K562 (cell line): ENCODE results near the gene KHDRBS2. TPM values are rescaled to one million over a fixed set of nuclear protein-coding genes. Genes with fewer than 3 reads are reported as not detected.

Source experiments
- ATAC-seq: fragments of 200-7000 bp; cut with Tn5 transposase; 3 replicates; pipeline ENCODE4 v1.9.1; 2020; ENCODE audit warnings: moderate library complexity
- BruUV-seq: library from RNA; stranded (reverse); fragments of 400-500 nt; replicated peaks from 2 replicates; lab custom pipeline; 2021; lab: Mats Ljungman, UMichigan
- CTCF ChIA-PET: fragments of 300-600 bp; formaldehyde crosslinking; extraction: SDS; loops from one replicate; lab custom pipeline; 2021; ENCODE audit warnings: low intra/inter-chr PET ratio; lab: Yijun Ruan, JAX
- POLR2A ChIA-PET: fragments of 300-600, 350-650 bp; sonication (Branson Sonifier 250); formaldehyde crosslinking; extraction: SDS; loops from one replicate; lab custom pipeline; 2021; ENCODE audit warnings: antibody characterized with exemption, inconsistent platforms; lab: Yijun Ruan, JAX
- DNase-seq, 4 experiments: peaks; one replicate each; pipeline versions ENCODE4 v3.0.0 to v3.0.0-alpha.2; 2011 to 2018; ENCODE audit warnings: low spot score in 3 of 4, mixed read lengths in 3 of 4; ENCODE audit errors: extremely low read depth in 1 of 4
- FAIRE-seq: peaks from 2 replicates; lab custom pipeline; 2011; peaks lifted over from hg19 to GRCh38; lab: Jason Lieb, UNC
- H2AFZ ChIP-seq: 2 replicates; pipeline ENCODE4 v1.6.0; 2011; ENCODE audit warnings: low read depth, low read length, control low read depth, inconsistent platforms
- H3K27ac ChIP-seq: fragments of 200-600 bp; 3 replicates; pipeline ENCODE4 v1.8.0; 2011; ENCODE audit warnings: low read depth, mild to moderate bottlenecking, control low read depth, inconsistent platforms, low read length, moderate library complexity, mixed read lengths; ENCODE audit errors: extremely low read depth
- H3K27me3 ChIP-seq, 2 experiments: fragments of 300-600 bp in 1 of 2; 2 replicates in 1 of 2; 3 replicates in 1 of 2; pipeline versions ENCODE4 v1.6.0 to v1.8.0; 2011; ENCODE audit warnings: inconsistent platforms in 2 of 2, low read length in 2 of 2, mild to moderate bottlenecking in 1 of 2, mixed read lengths in 1 of 2, moderate library complexity in 1 of 2; ENCODE audit not compliant: control insufficient read depth in 2 of 2, insufficient read depth in 2 of 2
- H3K36me3 ChIP-seq: fragments of 300-600 bp; 3 replicates; pipeline ENCODE4 v1.8.0; 2011; ENCODE audit warnings: mild to moderate bottlenecking, low read length, inconsistent platforms; ENCODE audit not compliant: control insufficient read depth, insufficient read depth
- H3K4me1 ChIP-seq, 2 experiments: fragments of 200-600 bp in 1 of 2; replicated peaks in 1 of 2; 2 replicates in 1 of 2; 3 replicates in 1 of 2; pipeline versions ENCODE4 v1.5.1 to v1.8.0; 2011; ENCODE audit warnings: inconsistent platforms in 2 of 2, low read length in 2 of 2, mild to moderate bottlenecking in 1 of 2, mixed read lengths in 1 of 2, moderate library complexity in 1 of 2; ENCODE audit not compliant: control insufficient read depth in 2 of 2, insufficient read depth in 2 of 2
- H3K4me2 ChIP-seq: 2 replicates; pipeline ENCODE4 v1.6.1; 2011; ENCODE audit warnings: low read length, control low read depth, inconsistent platforms, mixed read lengths; ENCODE audit not compliant: insufficient read depth
- H3K4me3 ChIP-seq: fragments of 200-600 bp; sonication (generic), shearing (Covaris generic); 2 replicates; pipeline ENCODE4 v1.5.1; 2016; ENCODE audit warnings: control low read depth, inconsistent platforms
- H3K79me2 ChIP-seq: fragments of 200-600 bp; 3 replicates; pipeline ENCODE4 v1.8.0; 2011; ENCODE audit warnings: low read length, inconsistent platforms; ENCODE audit not compliant: control insufficient read depth, insufficient read depth
- H3K9ac ChIP-seq, 2 experiments: 2 replicates each; pipeline versions ENCODE4 v1.6.0 to v1.6.1; 2011; ENCODE audit warnings: low read depth in 2 of 2, low read length in 2 of 2, control low read depth in 1 of 2, inconsistent platforms in 1 of 2, mild to moderate bottlenecking in 1 of 2, mixed read lengths in 1 of 2; ENCODE audit not compliant: insufficient read depth in 1 of 2
- H3K9me1 ChIP-seq: one replicate; pipeline ENCODE4 v1.6.0; 2011; ENCODE audit warnings: inconsistent platforms, mild to moderate bottlenecking, low read length, moderate library complexity; ENCODE audit not compliant: control insufficient read depth, insufficient read depth
- H3K9me3 ChIP-seq: replicated peaks from 2 replicates; pipeline ENCODE4 v1.5.1; 2011; ENCODE audit warnings: low read depth, low read length, inconsistent platforms; ENCODE audit not compliant: control insufficient read depth, insufficient read depth
- H4K20me1 ChIP-seq: replicated peaks from 2 replicates; pipeline ENCODE4 v1.6.1; 2011; ENCODE audit warnings: low read length, inconsistent platforms, mixed read lengths; ENCODE audit not compliant: control insufficient read depth, insufficient read depth
- CBX1 ChIP-seq: sonication (generic); IDR thresholded peaks from 2 replicates; pipeline ENCODE4 v1.6.1; 2016; ENCODE audit warnings: antibody characterized with exemption, low read depth, mild to moderate bottlenecking
- E2F3 ChIP-seq: fragments of 250-450 bp; sonication (Bioruptor Pico); IDR thresholded peaks from 2 replicates; pipeline ENCODE4 v1.4.0; 2020; ENCODE audit warnings: mild to moderate bottlenecking
- PRMT5 ChIP-seq: sonication (generic); formaldehyde crosslinking; IDR thresholded peaks from 2 replicates; pipeline ENCODE4 v1.5.0; 2020; ENCODE audit warnings: missing genetic modification reagents
- SMAD2 ChIP-seq: fragments of 150-350 bp; IDR thresholded peaks from 2 replicates; pipeline ENCODE4 v1.6.1; 2014; ENCODE audit warnings: low read depth, mild to moderate bottlenecking, low read length
- SMARCC2 ChIP-seq: fragments of 450-650 bp; IDR thresholded peaks from 2 replicates; pipeline ENCODE4 v1.6.1; 2017; ENCODE audit warnings: antibody characterized with exemption, moderate library complexity, mild to moderate bottlenecking, low read depth
- STAT5B ChIP-seq: fragments of 250-450 bp; sonication (Bioruptor Pico); IDR thresholded peaks from 2 replicates; pipeline ENCODE4 v1.8.0; 2021; ENCODE audit warnings: mild to moderate bottlenecking, inconsistent platforms
- WGBS: fragments of 100-300 bp; shearing (Covaris generic); methylation state at CpG from one replicate; pipeline ENCODE4 v1.1.6; 2016; ENCODE audit warnings: low coverage, mixed read lengths; ENCODE audit not compliant: insufficient coverage; ENCODE audit errors: missing lambda C conversion rate; 5-methylcytosine and 5-hydroxymethylcytosine counted together
- in situ Hi-C: fragments of 300-500 bp; cut with MboI; formaldehyde crosslinking; loops from 4 replicates; pipeline ENCODE4 v1.15.0; 2018; ENCODE audit warnings: inconsistent platforms, mixed read lengths
- intact Hi-C: fragments of 100-400 bp; cut with micrococcal nuclease; formaldehyde crosslinking; loops from 2 replicates; pipeline ENCODE4 v1.14.2; 2022
- polyA plus RNA-seq, 8 experiments: library from polyadenylated mRNA; depleted of rRNA in 4 of 8; stranded (reverse) in 5 of 8; unstranded in 3 of 8; fragments of >200 nt; fragmentation: Nextera tagmentation in 2 of 8; fragmentation: Illumina TruSeq in 1 of 8; extraction: Ambion mirVana in 2 of 8; extraction: Trizol in 1 of 8; gene quantifications; 2 replicates each; pipeline versions ENCODE4 v1.2.1 to v1.2.3, GENCODE V29; 2011 to 2014; ENCODE audit warnings: inconsistent platforms in 1 of 8, missing spikeins in 1 of 8
- total RNA-seq, 7 experiments: library from RNA; depleted of rRNA in 6 of 7; stranded (reverse); fragments of >200 nt in 6 of 7; fragmentation: Illumina TruSeq in 2 of 7; extraction: Trizol in 2 of 7; gene quantifications; 2 replicates each; pipeline versions ENCODE4 v1.2.1 to v1.2.3, GENCODE V29; 2011 to 2021; ENCODE audit warnings: low replicate concordance in 1 of 7
- TF ChIP-seq, protein P1 (sequence below): sonication (generic); formaldehyde crosslinking; IDR thresholded peaks from 2 replicates; pipeline ENCODE4 v1.8.1; 2022; ENCODE audit warnings: missing genetic modification reagents

KHDRBS2 gene
- total and polyA plus RNA-seq, 9 of the 15 experiments (the other 6 are each of a cell fraction or from before 2014, with no cell fraction given), result not detected

DNA sequence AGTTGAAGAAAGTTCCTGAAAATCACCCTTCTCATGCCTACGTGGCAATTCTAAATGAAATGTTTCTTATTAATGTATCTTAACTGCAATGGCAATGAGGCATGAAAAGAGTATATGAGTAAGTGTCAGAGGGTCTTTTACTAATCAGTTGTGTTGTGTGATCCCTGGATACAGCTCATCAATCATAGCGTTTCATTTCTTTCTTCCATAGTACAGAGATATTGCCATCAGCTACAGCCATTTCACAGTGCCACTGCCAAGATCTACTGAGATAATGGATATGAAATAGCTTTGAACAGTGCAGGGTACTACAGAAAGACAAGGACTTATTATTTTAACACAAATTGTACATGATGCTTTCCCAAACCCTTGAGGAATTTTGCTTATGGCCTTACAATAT is 450.8 kb downstream of the KHDRBS2 start:
- Histone ChIP-seq H4K20me1 (no peaks in the 10 kb centered on the region), H3K79me2 (no peaks in the 10 kb centered on the region), H3K27me3 (no peaks in the 10 kb centered on the region), H3K4me2 (no peak overlapping the region), H3K9me3 (no peaks in the 10 kb centered on the region), H3K36me3 (no peaks in the 10 kb centered on the region), H3K9me1 (no peaks in the 10 kb centered on the region), H2AFZ (no peak overlapping the region), H3K9ac (no peak overlapping the region), H3K27ac (no peak overlapping the region), H3K4me1 (no peaks in the 10 kb centered on the region)
- POLR2A ChIA-PET, result no interaction called here
- WGBS, result 2% methylated on average over 2 of the region's 2 CpGs
- DNase-seq (no peak), ATAC-seq (no peak), FAIRE-seq (no peak)
- intact Hi-C loops, result no loop called here
- CTCF ChIA-PET, result no interaction called here
- in situ Hi-C loops, result no loop called here
- BruUV-seq, result no TSS peak
- TF ChIP-seq CBX1, result no peak
- no peak for TF ChIP-seq E2F3 (CRISPR knock-in tag)
- no peak for TF ChIP-seq PRMT5
- TF ChIP-seq, protein P1, sequence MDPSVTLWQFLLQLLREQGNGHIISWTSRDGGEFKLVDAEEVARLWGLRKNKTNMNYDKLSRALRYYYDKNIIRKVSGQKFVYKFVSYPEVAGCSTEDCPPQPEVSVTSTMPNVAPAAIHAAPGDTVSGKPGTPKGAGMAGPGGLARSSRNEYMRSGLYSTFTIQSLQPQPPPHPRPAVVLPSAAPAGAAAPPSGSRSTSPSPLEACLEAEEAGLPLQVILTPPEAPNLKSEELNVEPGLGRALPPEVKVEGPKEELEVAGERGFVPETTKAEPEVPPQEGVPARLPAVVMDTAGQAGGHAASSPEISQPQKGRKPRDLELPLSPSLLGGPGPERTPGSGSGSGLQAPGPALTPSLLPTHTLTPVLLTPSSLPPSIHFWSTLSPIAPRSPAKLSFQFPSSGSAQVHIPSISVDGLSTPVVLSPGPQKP (CRISPR knock-in tag), result no peak
- TF ChIP-seq STAT5B (CRISPR knock-in tag), result no peak
- no peak for TF ChIP-seq SMARCC2
- TF ChIP-seq SMAD2, result no peak
- TF ChIP-seq, all 486 proteins: peak for 0
- H3K4me3 ChIP-seq, result no peak overlapping the region
